ENCODE measurements around the gene AKAP9.
"Not testable (repeated sequence)": the region's sequence is repeated elsewhere in the genome, so short reads cannot be mapped to it uniquely, and the experiment has no call there.

The AKAP9 gene

DNA sequence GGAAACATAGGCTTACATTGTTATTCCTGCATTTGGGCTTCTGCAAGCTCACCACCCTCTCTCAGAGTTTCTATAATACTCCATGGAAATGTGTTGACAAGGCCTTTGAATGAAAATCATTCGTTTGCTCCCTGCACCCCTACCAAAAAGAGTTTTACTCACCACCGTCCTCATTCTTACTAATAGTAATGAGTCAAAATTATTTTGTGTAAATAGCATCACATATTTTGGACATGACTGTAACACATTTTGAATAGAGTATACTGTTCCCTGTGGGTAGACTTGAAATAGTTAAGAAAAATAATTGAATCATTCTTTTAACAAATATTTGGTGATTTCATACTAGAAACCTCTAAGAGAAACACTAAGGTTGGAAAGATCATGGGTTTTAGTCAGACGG lies 84.6 kb downstream of the AKAP9 start:
- peaks cover 3% of the 10 kb centered on the region for H3K27me3 Mint-ChIP-seq (ENCODE audit: low read depth, poor library complexity)
- TF ChIP-seq, protein P1, sequence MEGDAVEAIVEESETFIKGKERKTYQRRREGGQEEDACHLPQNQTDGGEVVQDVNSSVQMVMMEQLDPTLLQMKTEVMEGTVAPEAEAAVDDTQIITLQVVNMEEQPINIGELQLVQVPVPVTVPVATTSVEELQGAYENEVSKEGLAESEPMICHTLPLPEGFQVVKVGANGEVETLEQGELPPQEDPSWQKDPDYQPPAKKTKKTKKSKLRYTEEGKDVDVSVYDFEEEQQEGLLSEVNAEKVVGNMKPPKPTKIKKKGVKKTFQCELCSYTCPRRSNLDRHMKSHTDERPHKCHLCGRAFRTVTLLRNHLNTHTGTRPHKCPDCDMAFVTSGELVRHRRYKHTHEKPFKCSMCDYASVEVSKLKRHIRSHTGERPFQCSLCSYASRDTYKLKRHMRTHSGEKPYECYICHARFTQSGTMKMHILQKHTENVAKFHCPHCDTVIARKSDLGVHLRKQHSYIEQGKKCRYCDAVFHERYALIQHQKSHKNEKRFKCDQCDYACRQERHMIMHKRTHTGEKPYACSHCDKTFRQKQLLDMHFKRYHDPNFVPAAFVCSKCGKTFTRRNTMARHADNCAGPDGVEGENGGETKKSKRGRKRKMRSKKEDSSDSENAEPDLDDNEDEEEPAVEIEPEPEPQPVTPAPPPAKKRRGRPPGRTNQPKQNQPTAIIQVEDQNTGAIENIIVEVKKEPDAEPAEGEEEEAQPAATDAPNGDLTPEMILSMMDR (IDR thresholded peaks at IDR 0.05) = no peak
- DNase-seq = no peak
- no peaks in the 10 kb centered on the region for H3K4me1 Mint-ChIP-seq
- H3K36me3 Mint-ChIP-seq (ENCODE audit: low read depth) = peaks cover 84% of the 10 kb centered on the region
- H3K27ac Mint-ChIP-seq = no peak overlapping the region
- H3K4me3 Mint-ChIP-seq = no peak overlapping the region
- H3K9me3 Mint-ChIP-seq = peaks cover 27% of the 10 kb centered on the region

DNA sequence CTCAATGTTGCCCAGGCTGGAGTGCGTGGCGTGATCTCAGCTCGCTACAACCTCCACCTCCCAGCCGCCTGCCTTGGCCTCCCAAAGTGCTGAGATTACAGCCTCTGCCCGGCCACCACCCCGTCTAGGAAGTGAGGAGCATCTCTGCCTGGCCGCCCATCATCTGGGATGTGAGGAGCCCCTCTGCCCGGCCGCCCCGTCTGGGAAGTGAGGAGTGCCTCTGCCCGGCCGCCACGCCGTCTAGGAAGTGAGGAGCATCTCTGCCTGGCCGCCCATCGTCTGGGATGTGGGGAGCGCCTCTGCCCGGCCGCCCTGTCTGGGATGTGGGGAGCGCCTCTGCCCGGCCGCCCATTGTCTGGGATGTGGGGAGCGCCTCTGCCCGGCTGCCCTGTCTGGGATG lies 86.0 kb downstream of the AKAP9 start:
- H3K4me1 Mint-ChIP-seq; H3K27ac Mint-ChIP-seq; H3K4me3 Mint-ChIP-seq; DNase-seq; H3K27me3 Mint-ChIP-seq (ENCODE audit: low read depth, poor library complexity): not testable (repeated sequence)
- Mint-ChIP-seq H3K9me3 (peaks cover 27% of the 10 kb centered on the region), H3K36me3 (ENCODE audit: low read depth) (peaks cover 89% of the 10 kb centered on the region)

DNA sequence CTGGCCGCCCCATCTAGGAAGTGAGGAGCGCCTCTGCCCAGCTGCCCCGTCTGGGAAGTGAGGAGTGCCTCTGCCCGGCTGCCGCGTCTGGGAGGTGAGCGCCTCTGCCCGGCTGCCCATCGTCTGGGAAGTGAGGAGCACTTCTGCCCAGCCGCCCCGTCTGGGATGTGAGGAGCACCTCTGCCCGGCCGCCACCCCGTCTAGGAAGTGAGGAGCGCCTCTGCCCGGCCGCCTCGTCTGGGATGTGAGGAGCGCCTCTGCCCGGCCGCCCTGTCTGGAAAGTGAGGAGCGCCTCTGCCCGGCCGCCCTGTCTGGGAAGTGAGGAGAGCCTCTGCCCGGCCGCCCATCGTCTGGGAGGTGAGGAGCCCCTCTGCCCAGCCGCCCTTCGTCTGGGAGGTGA lies 86.5 kb downstream of the AKAP9 start:
- H3K27me3 Mint-ChIP-seq (ENCODE audit: low read depth, poor library complexity); H3K4me3 Mint-ChIP-seq; H3K4me1 Mint-ChIP-seq; DNase-seq; H3K27ac Mint-ChIP-seq: not testable (repeated sequence)
- Mint-ChIP-seq H3K9me3 (peaks cover 27% of the 10 kb centered on the region), H3K36me3 (ENCODE audit: low read depth) (peaks cover 89% of the 10 kb centered on the region)

DNA sequence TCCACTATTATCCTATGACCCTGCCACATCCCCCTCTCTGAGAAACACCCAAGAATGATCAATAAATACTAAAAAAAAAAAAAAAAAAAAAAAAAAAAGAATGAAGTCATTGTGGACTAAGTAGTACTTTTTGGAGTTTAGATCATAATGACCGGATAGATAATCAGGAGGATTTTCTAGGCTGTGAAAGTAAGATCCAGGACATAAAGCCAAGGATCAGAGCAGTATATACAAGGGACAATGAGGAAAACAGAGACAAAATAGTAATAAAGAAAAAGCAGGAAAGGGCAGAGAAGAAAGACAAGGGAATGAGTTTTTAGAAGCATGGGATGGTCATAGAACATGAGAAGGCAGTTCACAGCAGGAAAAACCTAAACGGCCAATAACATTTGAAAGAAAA lies 87.6 kb downstream of the AKAP9 start:
- no peak overlapping the region for H3K4me3 Mint-ChIP-seq
- H3K9me3 Mint-ChIP-seq = peaks cover 27% of the 10 kb centered on the region
- DNase-seq = no peak
- peaks cover 87% of the 10 kb centered on the region for H3K36me3 Mint-ChIP-seq (ENCODE audit: low read depth)
- peak overlapping the region; percentile 10 for H3K27ac Mint-ChIP-seq
- TF ChIP-seq, protein P1 (IDR thresholded peaks at IDR 0.05) = no peak
- H3K4me1 Mint-ChIP-seq = no peaks in the 10 kb centered on the region
- H3K27me3 Mint-ChIP-seq (ENCODE audit: low read depth, poor library complexity) = peaks cover 3% of the 10 kb centered on the region

DNA sequence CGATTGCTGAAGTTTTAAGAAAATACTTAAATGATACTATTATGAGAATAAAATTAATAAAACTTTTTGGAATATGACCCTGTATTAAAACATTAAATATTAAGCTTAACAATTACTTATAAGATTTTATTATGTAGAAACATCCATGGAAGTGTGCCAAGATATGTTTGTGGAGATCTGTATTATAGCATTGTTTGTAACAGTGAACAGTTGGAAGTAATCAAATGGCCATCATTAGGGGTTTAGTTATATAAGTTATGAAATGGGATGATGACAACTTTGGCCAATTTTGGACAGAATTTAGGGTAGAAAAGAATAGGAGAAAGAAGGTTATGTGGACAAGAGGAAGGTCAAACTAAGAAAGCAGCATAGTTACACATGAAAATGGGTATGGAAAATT lies 88.0 kb downstream of the AKAP9 start:
- DNase-seq = no peak
- TF ChIP-seq, protein P1 (IDR thresholded peaks at IDR 0.05) = no peak
- Mint-ChIP-seq H3K27ac (no peak overlapping the region), H3K4me3 (no peak overlapping the region), H3K36me3 (ENCODE audit: low read depth) (peaks cover 85% of the 10 kb centered on the region), H3K9me3 (peaks cover 27% of the 10 kb centered on the region), H3K4me1 (no peaks in the 10 kb centered on the region), H3K27me3 (ENCODE audit: low read depth, poor library complexity) (peaks cover 3% of the 10 kb centered on the region)

DNA sequence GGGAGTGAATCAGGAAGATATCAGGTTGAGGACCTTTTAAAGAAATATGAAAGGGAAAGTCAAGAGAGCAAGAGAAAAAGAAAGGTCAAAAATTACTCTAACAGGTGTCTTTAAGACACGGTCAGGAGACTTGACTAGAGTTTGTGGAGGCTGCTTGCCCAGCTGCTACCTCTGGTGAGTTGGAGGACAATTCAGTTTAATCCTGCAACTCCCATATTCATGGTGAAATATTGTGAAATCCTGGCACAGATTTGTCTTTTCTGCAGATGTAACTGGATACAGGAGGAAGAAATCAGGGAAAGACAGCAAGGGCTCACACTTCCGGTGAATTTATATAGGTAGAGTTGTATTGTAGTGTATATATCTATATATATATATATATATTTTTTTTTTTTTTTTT lies 93.5 kb downstream of the AKAP9 start:
- Mint-ChIP-seq H3K27me3 (ENCODE audit: low read depth, poor library complexity) (no peaks in the 10 kb centered on the region), H3K27ac (no peak overlapping the region), H3K9me3 (no peaks in the 10 kb centered on the region), H3K4me1 (no peaks in the 10 kb centered on the region), H3K36me3 (ENCODE audit: low read depth) (peaks cover 60% of the 10 kb centered on the region), H3K4me3 (no peak overlapping the region)
- no peak for DNase-seq
- TF ChIP-seq, protein P1 (IDR thresholded peaks at IDR 0.05) = no peak

DNA sequence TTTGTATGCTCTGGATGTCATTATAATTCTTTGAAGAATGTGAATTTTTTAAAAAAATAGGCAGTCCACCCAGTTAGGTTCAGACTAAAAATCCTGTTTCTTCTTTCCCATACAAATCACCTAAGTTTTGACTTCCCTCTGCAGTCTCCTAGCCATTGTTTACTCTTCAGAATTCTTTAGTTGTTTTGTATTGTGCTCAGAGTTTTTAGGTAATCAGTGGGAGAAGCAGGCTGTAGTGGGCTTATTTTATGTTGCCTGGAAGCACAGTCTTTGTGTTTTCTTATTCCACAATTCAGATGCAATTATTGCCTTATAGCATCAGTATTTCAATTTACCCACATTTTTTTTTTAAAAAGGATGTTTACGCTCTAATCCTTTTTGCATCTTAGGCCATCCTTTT lies 94.9 kb downstream of the AKAP9 start:
- no peaks in the 10 kb centered on the region for H3K4me1 Mint-ChIP-seq
- H3K27ac Mint-ChIP-seq = no peak overlapping the region
- no peaks in the 10 kb centered on the region for H3K9me3 Mint-ChIP-seq
- peaks cover 51% of the 10 kb centered on the region for H3K36me3 Mint-ChIP-seq (ENCODE audit: low read depth)
- no peaks in the 10 kb centered on the region for H3K27me3 Mint-ChIP-seq (ENCODE audit: low read depth, poor library complexity)
- TF ChIP-seq, protein P1 (IDR thresholded peaks at IDR 0.05) = no peak
- no peak overlapping the region for H3K4me3 Mint-ChIP-seq
- no peak for DNase-seq

All from nephron progenitor cell (in vitro differentiated cells).